Measurements from ENCODE around the gene LGI4.

- no peak for TF ChIP-seq CTCF (IDR thresholded peaks at IDR 0.05; ENCODE audit: low read depth, low read length, poor library complexity, severe bottlenecking)
- TF ChIP-seq EZH2phosphoT487 (IDR thresholded peaks at IDR 0.05; ENCODE audit: borderline replicate concordance, low read length) = no peak
Observed at GRCh38 chr19:35143231-35143715, 8.4 kb upstream of the LGI4 start, which contains the start of gene FXYD7.

Data from DOHH2 (cell line).